ENCODE measurements around the gene DIP2B.

The DIP2B gene

DNA sequence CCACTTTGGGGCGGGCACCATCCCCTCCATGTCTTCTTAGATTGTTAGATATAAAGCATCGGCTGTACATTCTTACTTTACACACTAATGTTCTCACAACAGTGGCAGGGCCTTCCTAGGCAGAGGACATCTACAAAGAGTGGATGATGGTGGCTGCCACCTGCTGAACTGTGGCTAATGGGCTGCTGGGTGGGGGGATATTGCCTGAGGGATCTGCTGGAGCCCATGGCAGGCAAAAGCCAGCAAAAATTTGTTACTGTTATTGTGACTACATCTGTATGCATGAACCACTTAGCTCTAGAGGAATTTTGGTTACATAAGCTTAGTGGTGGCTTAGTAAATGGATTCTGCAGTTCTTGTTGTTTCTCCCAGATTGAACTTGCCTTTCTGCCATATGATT is 52.6 kb downstream of the DIP2B start:
- no peak overlapping the region for H3K4me3 ChIP-seq (ENCODE audit: low read length)
- DNase-seq (ENCODE audit: low read depth) = no peak
- TF ChIP-seq CTCF (IDR thresholded peaks at IDR 0.05; ENCODE audit: insufficient read depth, low read depth, low read length, missing control alignments) = no peak

GRCh38 chr12:50558970-50559369 is 54.2 kb downstream of the DIP2B start:
- H3K4me3 ChIP-seq (ENCODE audit: low read length) = no peak overlapping the region
- no peak for TF ChIP-seq CTCF (IDR thresholded peaks at IDR 0.05; ENCODE audit: insufficient read depth, low read depth, low read length, missing control alignments)
- DNase-seq (ENCODE audit: low read depth) = no peak

DNA sequence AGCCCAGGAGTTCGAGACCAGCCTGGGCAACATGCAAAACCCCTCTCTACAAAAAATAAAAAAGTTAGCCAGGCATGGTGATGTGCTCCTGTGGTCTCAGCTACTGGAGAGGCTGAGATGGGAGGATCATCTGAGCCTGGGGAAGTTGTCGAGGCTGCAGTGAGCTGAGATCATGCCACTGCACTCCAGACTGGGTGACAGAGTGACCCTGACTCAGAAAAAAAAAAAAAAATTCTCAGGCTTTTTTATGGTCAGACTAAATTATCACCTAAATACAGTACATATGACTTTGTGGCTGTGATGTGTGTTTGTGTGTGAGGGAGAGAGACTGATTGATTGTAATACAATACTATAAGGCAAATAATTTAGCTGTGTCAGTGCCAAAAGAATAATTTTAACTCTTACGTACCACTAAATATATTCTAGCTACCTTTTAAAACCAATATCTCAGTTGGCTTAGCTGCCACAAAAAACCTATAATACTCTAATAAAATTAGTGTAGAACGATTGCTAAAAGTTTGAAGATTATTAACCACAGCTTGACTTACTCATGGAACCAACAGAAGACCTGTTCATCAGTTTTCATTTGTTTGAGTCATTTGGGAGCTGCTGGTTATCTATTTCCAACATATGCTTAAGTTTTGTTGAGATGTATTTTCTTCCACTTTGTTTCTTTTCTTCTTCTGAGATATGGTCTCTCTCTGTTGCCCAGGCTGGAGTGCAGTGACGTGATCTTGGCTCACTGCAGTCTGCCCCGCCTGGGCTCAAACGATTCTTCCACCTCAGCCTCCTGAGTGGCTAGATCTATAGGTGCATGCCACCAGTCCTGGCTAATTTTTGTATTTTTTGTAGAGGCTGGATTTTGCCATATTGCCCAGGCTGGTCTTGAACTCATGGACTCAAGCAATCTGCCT is 58.0 kb downstream of the DIP2B start:
- no peak for TF ChIP-seq CTCF (IDR thresholded peaks at IDR 0.05; ENCODE audit: insufficient read depth, low read depth, low read length, missing control alignments)
- DNase-seq (ENCODE audit: low read depth) = no peak
- H3K4me3 ChIP-seq (ENCODE audit: low read length) = no peak overlapping the region

DNA sequence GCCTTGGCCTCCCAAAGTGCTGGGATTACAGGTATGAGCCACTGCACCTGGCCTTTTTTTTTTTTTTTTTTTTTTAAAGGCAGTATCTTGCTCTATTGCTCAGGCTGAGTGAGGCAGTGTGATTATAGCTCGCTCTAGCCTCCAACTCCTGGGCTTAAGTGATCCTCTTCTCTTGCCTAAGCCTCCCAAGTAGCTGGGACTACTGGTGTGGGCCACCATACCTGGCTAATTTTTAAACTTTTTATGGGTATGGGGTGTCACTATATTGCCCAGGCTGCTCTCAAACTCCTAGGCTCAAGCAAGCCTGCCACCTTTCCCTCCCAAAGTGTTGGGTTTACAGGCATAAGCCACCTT is 58.6 kb downstream of the DIP2B start:
- H3K4me3 ChIP-seq (ENCODE audit: low read length) = no peak overlapping the region
- no peak for TF ChIP-seq CTCF (IDR thresholded peaks at IDR 0.05; ENCODE audit: insufficient read depth, low read depth, low read length, missing control alignments)
- DNase-seq (ENCODE audit: low read depth) = no peak

GRCh38 chr12:50564237-50564947 is 59.6 kb downstream of the DIP2B start:
- no peak for TF ChIP-seq CTCF (IDR thresholded peaks at IDR 0.05; ENCODE audit: insufficient read depth, low read depth, low read length, missing control alignments)
- DNase-seq (ENCODE audit: low read depth) = no peak
- H3K4me3 ChIP-seq (ENCODE audit: low read length) = no peak overlapping the region

DNA sequence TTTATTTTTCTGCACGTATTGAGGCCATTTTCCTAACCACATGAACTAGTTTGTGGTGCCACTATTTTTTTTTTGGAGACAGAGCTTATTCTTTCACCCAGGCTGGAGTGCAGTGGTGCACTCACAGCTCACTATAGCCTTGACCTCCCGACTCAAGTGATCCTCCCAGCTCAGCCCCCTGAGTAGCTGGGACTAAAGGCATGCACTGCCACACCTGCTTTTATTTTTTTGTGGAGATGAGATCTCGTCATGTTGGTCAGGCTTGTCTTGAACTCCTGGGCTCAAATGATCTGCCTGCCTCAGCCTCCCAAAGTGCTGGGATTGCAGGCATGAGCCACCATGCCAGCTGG is 60.1 kb downstream of the DIP2B start:
- no peak for DNase-seq (ENCODE audit: low read depth)
- TF ChIP-seq CTCF (IDR thresholded peaks at IDR 0.05; ENCODE audit: insufficient read depth, low read depth, low read length, missing control alignments) = no peak
- H3K4me3 ChIP-seq (ENCODE audit: low read length) = no peak overlapping the region

Measured in epithelial cell of esophagus (primary cell).